ENCODE data around the gene RSAD1. TPM values are rescaled to one million over a fixed set of nuclear protein-coding genes. Genes with fewer than 3 reads are reported as not detected.

RSAD1 gene
- total and polyA plus RNA-seq, 2 donors (not counting 3 experiments of a cell fraction or from before 2014, with no cell fraction given): 20.3 to 35.5 TPM

GRCh38 chr17:50467855-50468303, 10.8 kb upstream of the RSAD1 start:
- H3K9me3 ChIP-seq (replicated peaks; ENCODE audit: control insufficient read depth, insufficient read depth, low read length): no peaks in the 10 kb centered on the region
- FAIRE-seq (no peak), DNase-seq (ENCODE audit: low read depth, low spot score) (no peak)
- peaks cover 20 to 26% of the 10 kb centered on the region in 2 experiments for H3K27me3 ChIP-seq (ENCODE audit: control insufficient read depth in 2 of 2, insufficient read depth in 2 of 2, low read length in 2 of 2)
- TF ChIP-seq FOS (IDR thresholded peaks at IDR 0.05; ENCODE audit: borderline replicate concordance, insufficient read depth, low read length) (no peak), MYC (IDR thresholded peaks at IDR 0.05; ENCODE audit: low read depth, low read length) (no peak), MAX (IDR thresholded peaks at IDR 0.05; ENCODE audit: insufficient read depth, insufficient read length) (no peak), POLR2AphosphoS5 (IDR thresholded peaks at IDR 0.05; ENCODE audit: insufficient read depth, low read depth, low read length) (no peak), CTCF (IDR thresholded peaks at IDR 0.05; ENCODE audit: extremely low read depth in 1 of 2, insufficient read depth in 1 of 2, low read depth in 1 of 2, low read length in 2 of 2) (no peak), POLR2A (IDR thresholded peaks at IDR 0.05; ENCODE audit: low read depth, low read length) (no peak), GATA2 (IDR thresholded peaks at IDR 0.05; ENCODE audit: insufficient read depth, insufficient read length, low read depth, low read length) (no peak), EZH2 (IDR thresholded peaks at IDR 0.05; ENCODE audit: borderline replicate concordance, low read depth, low read length, severe bottlenecking) (no peak), JUN (IDR thresholded peaks at IDR 0.05; ENCODE audit: borderline replicate concordance, insufficient read depth, insufficient read length, low read depth) (no peak)
- H3K9ac ChIP-seq (replicated peaks; ENCODE audit: extremely low read depth, insufficient read depth, low read length): no peak overlapping the region
- H4K20me1 ChIP-seq (replicated peaks; ENCODE audit: control insufficient read depth, extremely low read depth, insufficient read depth, low read length): no peaks in the 10 kb centered on the region
- no peak overlapping the region for H3K27ac ChIP-seq (ENCODE audit: insufficient read depth, low read depth, low read length)
- H2AFZ ChIP-seq (ENCODE audit: low read depth, low read length): no peak overlapping the region
- dilution Hi-C loops (cut with MboI; ENCODE audit: extremely low pct_ligation_motif_present, low sequenced_read_pairs) (no loop called here), intact Hi-C loops (cut with micrococcal nuclease) (no loop called here)
- no peaks in the 10 kb centered on the region for H3K36me3 ChIP-seq (ENCODE audit: control insufficient read depth in 2 of 2, extremely low read depth in 1 of 2, insufficient read depth in 2 of 2, low read length in 2 of 2)
- ChIA-PET POLR2A (no interaction called here), CTCF (interaction anchor here (1.2 to 2.3 kb wide), 3 partner anchors 12 to 71 kb away, joined by 3 to 5 read pairs (median 3); partner anchors contain the start of gene LRRC59)
- no peak overlapping the region for H3K4me3 ChIP-seq (replicated peaks in 1 of 3; ENCODE audit: insufficient read depth in 1 of 3, low read depth in 1 of 3, low read length in 3 of 3)
- no peak overlapping the region for H3K4me2 ChIP-seq (ENCODE audit: insufficient read depth, low read length)
- no peaks in the 10 kb centered on the region for H3K79me2 ChIP-seq (ENCODE audit: control insufficient read depth, insufficient read depth, low read length)
- H3K9me1 ChIP-seq (replicated peaks; ENCODE audit: control insufficient read depth, extremely low read depth, insufficient read depth, low read length): no peaks in the 10 kb centered on the region
- no TSS peak for BruUV-seq (replicated peaks)
- no peaks in the 10 kb centered on the region for H3K4me1 ChIP-seq (ENCODE audit: control insufficient read depth, extremely low read depth, insufficient read depth, low read length)
